IPS-NIHi7 (cell line): Measurements from ENCODE around the gene BTF3L4.
"Not testable (repeated sequence)": the region's sequence is repeated elsewhere in the genome, so short reads cannot be mapped to it uniquely, and the experiment has no call there.

ENCODE experiments used
- DNase-seq: peaks from one replicate; pipeline ENCODE4 v3.0.0; 2012; ENCODE audit warnings: mixed read lengths; ENCODE audit errors: extremely low spot score

The BTF3L4 gene

GRCh38 chr1:52056163-52056936 is at the start of gene BTF3L4:
Gene BTF3L4, plus strand, starts transcription at chr1:52056295. Its CDS starts 3,553 bp downstream, at chr1:52059848.
- peak; percentile 95 for DNase-seq

GRCh38 chr1:52007215-52008002 is 48.7 kb upstream of the BTF3L4 start:
- DNase-seq: no peak

- no peak for DNase-seq
Observed at GRCh38 chr1:52008071-52008809, 47.9 kb upstream of the BTF3L4 start.

GRCh38 chr1:52022133-52022532 is 34.0 kb upstream of the BTF3L4 start:
- no peak for DNase-seq

GRCh38 chr1:52026278-52026677 is 29.8 kb upstream of the BTF3L4 start:
- no peak for DNase-seq

GRCh38 chr1:52028328-52028727 is 27.8 kb upstream of the BTF3L4 start:
- no peak for DNase-seq

GRCh38 chr1:52028839-52029238 is 27.3 kb upstream of the BTF3L4 start:
- DNase-seq: not testable (repeated sequence)

- no peak for DNase-seq
Observed at GRCh38 chr1:52032124-52032784, 23.8 kb upstream of the BTF3L4 start.

GRCh38 chr1:52032785-52033131 is 23.3 kb upstream of the BTF3L4 start:
- DNase-seq: peak; percentile 56

- peak; percentile 90 for DNase-seq
Observed at GRCh38 chr1:52033190-52034049, 22.7 kb upstream of the BTF3L4 start, which contains the start of gene KTI12. Gene KTI12, minus strand, starts transcription at chr1:52033810. Its CDS starts 49 bp downstream, at chr1:52033761.

GRCh38 chr1:52034050-52034384 is 22.1 kb upstream of the BTF3L4 start:
- DNase-seq: no peak

- no peak for DNase-seq
Observed at GRCh38 chr1:52037402-52037814, 18.7 kb upstream of the BTF3L4 start.

- no peak for DNase-seq
Observed at GRCh38 chr1:52037909-52038308, 18.2 kb upstream of the BTF3L4 start.

- DNase-seq: no peak
Observed at GRCh38 chr1:52041551-52042185, 14.4 kb upstream of the BTF3L4 start.

- no peak for DNase-seq
Observed at GRCh38 chr1:52045236-52045635, 10.9 kb upstream of the BTF3L4 start.

GRCh38 chr1:52045666-52046195 is 10.4 kb upstream of the BTF3L4 start:
- not testable (repeated sequence) for DNase-seq

GRCh38 chr1:52049337-52049736 is 6.8 kb upstream of the BTF3L4 start:
- not testable (repeated sequence) for DNase-seq

- DNase-seq: no peak
Observed at GRCh38 chr1:52053862-52054261, 2.2 kb upstream of the BTF3L4 start.

- DNase-seq: no peak
Observed at GRCh38 chr1:52054496-52055065, 1.5 kb upstream of the BTF3L4 start.
